Islet of Langerhans (tissue), 1 donor: ENCODE measurements around the gene ANTXR2.
"Not testable (repeated sequence)": the region's sequence is repeated elsewhere in the genome, so short reads cannot be mapped to it uniquely, and the experiment has no call there.

ENCODE experiments used
- FAIRE-seq: peaks from one replicate; lab custom pipeline; 2011; peaks lifted over from hg19 to GRCh38; lab: Jason Lieb, UNC

ANTXR2 gene

DNA sequence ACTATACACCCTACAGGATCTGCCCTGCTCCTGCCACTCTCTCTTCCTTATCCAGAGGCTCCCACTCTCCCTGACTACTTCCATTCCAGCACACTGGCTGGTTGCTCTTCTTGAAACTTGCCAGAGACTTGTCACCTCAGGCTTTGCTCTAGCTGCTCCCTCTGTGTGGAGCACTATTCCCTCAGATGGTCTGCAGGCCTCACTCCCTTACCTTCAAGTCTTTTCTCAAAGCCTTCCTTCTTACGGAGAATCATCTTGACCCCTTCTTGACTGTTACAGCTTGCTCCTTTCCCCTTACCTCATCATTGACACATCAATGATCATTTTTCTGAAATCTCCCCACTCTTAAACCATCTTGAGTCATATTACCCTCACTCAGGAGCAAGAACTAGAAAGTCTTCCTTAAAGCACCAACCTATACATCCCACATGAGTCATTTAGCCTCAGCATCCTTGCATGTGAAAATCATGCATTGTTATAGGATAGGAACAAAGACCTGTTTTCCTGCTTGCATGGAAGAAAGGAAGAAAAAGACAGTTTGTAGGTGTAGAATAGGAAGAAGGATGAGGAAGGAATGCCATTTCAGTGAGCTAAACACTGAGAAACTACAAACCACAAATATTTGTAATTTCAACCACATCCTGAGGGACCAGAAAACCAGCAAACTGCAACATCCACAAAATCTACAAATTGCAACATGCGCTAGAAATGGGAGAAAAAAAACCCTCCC lies 55.7 kb downstream of the ANTXR2 start:
- FAIRE-seq: no peak

DNA sequence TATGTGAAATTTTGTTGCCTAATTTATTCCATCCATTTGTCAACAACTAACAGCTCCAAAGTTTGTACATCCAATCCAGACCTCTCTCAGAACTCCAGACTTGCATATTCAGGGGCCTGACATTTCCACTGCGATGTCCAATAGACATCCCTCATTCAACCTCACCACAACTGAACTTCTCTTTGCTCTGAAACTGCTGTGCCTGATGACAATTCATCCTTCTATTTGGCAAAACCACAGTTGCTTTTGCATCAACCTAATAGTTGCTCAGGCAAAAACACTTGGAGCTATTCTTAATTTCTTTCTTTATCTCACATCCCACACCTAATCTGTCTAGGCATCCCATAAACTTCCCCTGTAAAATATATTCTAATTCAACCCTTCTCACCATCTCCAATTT lies 56.5 kb downstream of the ANTXR2 start:
- FAIRE-seq: no peak

DNA sequence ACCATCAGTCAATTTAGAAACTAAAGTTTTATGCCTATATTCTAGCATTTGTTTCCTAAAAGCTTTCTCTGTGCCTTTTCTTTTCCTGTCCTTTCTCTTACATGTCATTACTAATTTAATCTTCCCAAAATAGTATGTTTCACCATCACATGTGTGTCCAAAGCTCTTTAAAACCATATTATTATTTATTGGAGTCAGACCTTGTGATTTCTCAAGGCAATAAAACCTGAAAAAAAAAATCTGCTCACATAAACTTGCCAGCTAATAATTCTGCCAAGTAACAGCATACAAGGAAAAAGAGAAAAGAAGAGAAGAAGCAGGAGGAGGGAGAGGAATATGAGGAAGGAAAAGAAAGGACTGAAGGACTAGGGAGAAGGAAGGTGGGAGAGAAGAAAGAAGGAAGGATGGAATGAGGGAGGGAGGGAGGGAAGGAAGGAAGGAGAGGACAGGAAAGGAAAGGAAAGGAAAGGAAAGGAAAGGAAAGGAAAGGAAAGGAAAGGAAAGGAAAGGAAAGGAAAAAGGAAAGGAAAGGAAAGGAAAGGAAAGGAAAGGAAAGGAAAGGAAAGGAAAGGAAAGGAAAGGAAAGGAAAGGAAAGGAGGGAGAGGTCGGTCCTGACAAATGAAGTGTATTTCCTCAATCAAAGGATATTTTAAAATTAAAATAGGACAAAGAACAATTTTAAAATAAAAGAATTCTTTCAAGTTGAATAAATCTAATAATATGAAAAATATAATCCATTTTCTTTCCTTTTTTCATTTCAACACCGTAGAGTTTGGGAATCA lies 57.4 kb downstream of the ANTXR2 start:
- no peak for FAIRE-seq

DNA sequence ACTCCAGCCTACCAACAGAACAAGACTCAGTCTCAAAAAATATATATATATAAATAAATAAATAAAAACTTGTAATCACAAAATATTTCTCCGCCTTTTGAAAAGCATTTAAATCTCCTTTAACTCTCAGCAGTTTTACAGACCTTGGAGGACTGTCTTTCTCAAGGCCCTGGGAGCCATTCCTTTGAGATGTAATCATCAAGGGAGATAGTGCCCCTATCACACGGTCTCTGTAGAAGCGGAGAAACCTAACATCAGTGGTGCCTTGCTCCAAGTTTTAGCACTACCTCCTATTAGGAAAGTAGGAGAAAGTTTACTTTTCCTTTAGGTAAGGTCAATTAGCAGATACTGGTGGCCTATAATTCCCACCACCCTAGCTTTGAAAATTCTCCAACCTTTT lies 58.5 kb downstream of the ANTXR2 start:
- FAIRE-seq: no peak

DNA sequence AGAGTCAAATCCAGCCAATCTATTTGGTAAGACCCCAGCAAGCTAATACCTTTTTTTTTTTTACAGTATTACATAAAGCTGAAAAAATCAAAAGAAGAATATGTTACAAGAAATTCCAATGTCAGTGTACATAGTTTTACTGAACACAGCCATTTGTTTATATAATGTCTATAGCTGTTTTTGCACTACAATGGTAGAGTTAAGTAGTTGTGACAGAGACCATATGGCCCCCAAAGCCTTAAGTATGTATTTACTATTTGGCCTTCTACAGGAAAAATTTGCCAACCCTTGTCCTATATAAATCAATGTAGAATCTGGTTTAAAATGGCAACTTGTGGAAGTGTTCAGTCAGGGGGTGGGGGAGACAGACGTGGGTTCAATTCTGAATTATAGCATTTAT lies 60.7 kb downstream of the ANTXR2 start:
- no peak for FAIRE-seq

DNA sequence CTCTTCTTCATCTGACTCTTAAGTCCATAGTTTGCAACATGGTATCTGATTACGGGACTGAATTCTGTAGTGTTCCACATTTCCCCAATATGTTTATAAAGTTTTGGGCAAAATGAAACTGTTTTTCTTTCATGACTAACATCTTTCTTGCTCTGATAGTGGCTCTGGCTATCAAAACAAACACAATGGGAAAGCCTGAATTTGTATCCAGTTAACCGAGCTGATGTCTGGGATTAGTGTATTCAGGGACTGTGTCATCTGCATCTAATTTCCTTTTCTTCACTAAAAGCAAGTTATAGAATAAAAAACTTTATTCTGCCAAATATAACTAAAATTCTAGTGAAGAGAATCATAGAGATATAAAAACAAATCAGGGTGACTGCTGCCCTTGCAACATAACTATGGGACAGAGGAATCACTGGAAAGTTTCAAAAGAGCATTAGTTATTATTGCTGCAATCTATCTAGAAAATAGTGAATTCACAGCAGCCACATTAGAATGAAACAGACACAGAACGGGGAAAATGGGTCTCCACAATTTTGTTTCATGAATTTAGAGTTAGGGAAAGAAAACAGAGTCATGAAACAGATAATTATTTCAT lies 61.3 kb downstream of the ANTXR2 start:
- no peak for FAIRE-seq

DNA sequence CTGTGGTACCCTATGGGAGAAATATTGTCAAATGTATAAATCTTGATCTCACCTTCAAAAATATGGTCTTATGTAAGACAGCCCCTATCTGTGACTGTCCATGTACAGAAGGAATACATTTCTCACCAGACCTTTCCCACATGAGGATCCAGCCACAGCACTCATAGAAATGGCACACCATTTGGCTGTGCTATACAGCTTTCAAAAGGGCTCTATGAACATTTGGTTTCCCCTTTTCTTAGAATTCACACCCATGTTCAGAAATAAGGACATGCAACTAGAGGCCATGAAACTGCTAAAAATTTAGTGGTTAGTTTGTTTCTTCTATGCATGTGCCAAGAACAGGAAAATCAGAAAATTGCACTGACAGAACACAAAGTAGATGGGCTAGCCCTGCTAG lies 62.7 kb downstream of the ANTXR2 start:
- no peak for FAIRE-seq

DNA sequence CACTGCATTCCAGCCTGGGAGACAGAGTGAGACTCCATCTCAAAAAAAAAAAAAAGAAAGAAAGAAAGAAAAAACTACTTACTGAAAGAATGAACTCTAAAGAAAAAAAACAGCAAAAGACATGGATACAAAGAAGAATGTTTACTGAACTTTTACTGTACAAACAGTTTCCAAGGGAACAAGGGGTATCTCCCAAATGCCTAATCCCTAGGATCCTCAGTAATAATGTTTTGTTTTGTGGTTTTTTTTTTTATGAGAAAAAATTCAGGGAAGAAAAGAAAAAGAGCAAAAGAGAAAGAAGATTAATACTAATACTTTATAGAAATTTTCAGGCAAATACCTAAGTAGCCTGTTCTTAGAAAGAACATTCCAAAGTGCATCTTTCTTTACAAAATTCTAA lies 63.2 kb downstream of the ANTXR2 start:
- no peak for FAIRE-seq

DNA sequence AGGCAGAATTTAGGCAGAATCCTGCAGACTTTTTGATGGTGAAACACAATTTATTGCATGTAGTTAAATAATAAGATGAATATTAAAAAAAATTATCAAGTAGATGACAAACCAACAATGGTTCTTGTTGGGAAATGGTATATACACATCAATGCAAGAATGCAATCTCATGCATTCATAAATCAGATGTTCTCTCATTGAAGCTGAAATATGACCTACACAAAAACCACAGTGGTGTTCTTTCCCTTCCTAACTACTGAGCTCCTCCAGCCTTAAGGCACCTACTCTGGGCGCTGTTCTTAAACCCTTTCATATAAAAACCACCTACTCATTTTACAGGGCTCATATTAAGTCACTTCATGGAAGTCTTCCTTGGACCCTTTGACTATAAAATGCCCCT lies 64.1 kb downstream of the ANTXR2 start:
- FAIRE-seq: no peak

DNA sequence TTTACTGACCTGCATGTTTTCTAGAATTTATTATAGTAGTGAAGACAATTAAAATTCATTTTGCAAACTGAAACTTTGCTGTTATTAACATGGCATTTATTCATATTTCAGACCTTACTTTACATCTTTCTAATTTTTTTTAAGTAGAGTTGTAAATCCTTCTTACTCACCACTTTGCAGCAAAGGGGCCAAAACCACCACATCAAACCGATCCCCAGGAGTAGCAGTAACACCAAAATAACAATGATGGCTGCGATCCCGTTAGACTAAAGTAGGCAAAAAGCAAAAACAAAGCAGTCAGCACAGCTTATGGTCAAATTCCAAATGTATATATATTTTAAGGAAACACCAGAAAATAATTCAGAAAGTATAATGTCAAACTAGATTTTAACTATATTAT lies 64.7 kb downstream of the ANTXR2 start:
- no peak for FAIRE-seq

DNA sequence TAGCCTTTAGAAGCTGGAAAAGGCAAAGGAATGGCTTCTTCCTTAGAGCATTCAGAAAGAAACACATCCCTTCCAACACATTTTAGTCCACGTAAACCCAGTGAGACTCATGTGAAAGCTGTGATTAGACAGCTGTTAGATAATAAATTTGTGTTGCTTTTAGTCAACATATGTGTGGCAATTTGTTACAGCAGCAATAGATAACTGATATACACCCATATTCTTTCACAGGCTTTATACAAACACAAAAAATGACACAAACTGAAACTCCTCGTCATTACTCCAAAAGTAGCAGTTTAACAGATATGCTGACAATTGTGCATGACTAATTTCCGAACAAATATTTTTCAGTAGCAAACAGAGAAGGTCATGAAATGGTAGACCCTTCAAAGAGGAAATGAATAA lies 65.3 kb downstream of the ANTXR2 start:
- FAIRE-seq: no peak

DNA sequence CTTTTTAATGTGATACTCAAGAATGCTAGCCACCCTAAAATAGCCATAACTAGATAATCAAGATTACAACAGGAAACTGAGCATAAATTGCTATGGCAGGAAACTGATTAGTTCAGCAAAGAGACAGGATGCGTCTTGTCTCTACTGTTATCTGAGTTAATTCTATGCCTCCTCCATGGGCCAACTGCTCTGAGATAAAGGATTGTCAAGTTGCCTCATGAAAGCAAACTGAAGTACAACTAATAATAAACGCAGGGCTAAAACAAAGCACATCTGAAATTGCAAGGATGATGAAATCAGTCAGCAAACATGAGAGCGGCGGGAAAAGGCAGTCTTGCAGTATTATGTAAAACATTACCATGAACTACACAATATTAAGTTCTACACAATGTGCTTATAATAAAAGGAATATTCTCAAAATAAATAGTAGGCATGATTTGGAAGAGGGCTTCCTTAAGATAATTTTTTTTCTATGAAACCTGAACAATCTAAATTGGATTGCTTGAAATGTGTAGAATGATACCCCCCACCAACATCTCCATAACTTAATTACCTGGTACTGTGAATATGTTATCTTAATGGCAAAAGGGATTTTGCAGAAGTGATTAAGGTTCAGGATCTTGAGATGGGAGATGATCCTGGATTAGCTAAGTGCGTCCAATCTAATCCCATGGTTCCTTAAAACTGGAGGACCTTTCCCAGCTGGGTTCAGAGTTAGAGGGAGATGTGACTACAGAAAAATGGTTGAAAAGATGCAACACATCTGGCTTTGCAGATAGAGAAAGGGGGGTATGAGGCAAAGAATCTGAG lies 65.9 kb downstream of the ANTXR2 start:
- FAIRE-seq: no peak

DNA sequence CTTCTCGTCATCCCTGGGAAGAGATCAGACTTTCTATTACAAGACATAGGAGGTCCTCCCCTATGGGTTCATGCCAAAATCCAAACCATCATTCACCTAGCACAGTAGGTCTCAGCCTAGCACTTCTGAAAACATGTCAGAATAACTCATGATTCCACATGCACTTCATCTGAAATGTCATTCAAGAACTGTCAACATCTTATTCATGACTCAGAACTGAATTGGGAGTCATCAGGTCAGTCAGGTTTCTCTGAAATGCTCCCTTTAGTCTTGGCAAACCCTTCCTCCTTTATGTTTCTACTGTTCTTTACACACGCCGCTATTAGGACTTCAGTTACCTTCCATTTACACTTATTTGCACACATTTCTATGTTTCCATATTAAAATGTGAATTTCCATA lies 67.2 kb downstream of the ANTXR2 start:
- FAIRE-seq: no peak

DNA sequence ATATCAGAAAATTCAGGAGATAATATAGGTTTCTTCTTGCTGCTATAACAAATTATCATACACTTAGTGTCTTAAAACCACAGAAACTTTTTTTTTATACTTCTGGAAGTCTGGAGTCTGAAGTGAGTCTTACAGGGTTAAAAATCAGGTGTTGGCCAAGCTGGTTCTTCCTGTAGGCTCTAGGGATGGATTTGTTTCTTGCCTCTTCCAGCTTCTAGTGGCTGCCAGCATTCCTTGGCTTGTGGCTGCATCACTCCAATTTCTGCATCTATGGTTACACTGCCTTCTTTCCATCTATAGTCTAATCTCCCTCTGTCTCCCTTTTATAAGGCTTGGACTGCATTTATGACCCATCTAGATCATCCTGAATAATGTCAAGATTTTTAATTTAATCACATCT lies 68.7 kb downstream of the ANTXR2 start:
- no peak for FAIRE-seq

DNA sequence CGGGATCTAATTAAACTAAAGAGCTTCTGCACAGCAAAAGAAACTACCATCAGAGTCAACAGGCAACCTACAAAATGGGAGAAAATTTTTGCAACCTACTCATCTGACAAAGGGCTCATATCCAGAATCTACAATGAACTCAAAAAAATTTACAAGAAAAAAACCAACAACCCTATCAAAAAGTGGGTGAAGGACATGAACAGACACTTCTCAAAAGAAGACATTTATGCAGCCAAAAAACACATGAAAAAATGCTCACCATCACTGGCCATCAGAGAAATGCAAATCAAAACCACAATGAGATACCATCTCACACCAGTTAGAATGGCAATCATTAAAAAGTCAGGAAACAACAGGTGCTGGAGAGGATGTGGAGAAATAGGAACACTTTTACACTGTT lies 70.5 kb downstream of the ANTXR2 start:
- FAIRE-seq: not testable (repeated sequence)

DNA sequence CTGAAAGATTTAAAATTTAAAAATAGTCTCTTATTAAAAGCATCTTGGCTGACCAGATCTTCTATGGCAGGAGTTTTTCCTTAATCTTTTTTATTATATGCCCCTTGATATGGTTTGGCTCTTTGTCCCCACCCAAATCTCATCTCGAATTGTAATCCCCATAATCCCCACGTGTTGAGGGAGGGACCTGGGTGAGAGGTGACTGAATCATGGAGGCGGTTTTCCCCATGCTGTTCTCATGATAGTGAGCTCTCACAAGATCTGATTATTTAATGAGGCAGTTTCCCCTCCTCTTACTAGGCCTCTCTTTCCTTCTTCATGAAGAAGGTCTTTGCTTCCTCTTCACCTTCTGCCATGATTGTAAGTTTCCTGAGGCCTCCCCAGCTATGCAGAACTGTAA lies 74.0 kb downstream of the ANTXR2 start:
- not testable (repeated sequence) for FAIRE-seq

DNA sequence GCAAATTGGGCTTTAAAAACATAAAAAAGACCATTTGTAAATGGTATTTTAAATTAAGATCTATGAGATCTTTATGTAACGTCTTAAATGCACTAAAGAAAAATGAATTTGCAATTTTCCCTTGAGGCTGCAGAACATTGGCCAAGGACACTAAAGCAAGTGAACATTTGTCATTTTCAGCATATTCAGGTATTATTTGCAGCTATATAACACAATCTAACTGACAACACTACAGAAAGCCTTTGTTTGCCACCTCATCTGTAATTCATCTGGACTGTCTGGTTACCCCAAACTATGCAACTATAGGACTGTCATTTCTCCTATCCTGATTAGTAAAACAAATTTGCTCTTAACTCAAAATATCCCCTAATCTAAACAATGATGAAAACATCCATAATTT lies 74.8 kb downstream of the ANTXR2 start:
- no peak for FAIRE-seq

DNA sequence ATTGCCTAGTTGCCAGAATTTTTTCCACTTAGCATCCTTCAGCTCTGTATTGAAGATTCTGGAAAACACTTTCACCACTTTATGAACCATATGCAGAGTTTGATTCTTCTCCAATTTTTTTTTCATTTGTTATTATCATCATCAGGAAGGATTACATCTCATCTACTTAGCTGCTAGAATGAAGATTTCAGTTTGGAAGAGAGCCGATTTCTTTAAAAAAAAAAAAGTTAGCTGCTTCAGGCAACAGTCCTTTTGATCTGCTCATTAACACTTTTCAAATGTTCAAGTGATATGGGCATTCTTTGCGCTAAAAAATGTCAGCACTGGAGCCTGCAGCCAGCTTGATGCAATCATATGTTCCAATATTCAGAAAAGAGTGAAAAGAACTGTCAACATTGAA lies 76.2 kb downstream of the ANTXR2 start:
- no peak for FAIRE-seq

DNA sequence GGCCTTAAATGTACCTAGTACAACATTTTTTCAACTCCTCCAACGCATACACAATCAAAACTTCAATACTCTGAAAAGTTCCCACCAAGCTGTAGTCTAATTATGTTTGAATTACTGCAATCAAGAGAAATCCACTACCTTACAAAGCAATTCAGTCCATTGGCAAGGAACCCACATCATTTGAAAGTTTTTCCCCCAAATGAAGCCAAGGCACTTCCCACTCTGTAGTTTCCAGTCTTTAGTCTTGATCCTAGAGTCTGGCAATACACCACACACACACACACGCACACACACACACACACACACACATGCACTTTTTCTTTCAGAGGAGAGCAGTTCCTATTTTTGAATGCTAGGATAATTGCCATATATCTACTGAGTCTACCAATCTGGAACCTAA lies 79.6 kb downstream of the ANTXR2 start:
- FAIRE-seq: no peak

DNA sequence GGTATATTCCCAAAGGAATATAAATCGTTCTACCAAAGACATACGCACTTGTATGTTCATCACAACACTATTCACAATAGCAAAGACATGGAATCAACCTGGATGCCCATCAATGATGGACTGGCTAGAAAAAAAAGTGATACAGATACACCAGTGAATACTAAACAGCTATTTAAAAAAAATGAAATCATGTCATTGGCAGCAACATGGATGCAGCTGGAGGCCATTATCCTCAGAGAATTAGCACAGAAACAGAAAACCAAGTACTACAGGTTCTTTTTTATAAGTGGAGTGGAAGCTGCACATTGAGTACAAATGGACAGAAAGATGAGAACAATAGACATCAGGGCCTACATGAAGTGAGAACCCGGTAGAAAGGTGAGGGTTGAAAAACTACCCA lies 81.4 kb downstream of the ANTXR2 start:
- no peak for FAIRE-seq

DNA sequence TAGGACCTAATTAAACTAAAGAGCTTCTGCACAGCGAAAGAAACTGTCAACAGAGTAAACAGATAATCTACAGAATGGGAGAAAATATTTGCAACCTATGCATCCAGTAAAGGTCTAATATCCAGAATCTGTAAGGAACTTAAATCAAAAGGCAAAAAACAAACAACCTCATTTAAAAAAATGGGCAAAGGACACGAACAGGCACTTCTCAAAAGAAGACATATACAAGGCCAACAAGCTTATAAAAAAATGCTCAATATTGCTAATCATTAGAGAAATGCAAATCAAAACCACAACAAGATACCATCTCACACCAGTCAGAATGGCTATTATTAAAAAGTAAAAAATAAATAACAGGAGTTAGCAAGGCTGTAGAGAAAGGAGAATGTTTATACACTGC lies 81.9 kb downstream of the ANTXR2 start:
- not testable (repeated sequence) for FAIRE-seq

DNA sequence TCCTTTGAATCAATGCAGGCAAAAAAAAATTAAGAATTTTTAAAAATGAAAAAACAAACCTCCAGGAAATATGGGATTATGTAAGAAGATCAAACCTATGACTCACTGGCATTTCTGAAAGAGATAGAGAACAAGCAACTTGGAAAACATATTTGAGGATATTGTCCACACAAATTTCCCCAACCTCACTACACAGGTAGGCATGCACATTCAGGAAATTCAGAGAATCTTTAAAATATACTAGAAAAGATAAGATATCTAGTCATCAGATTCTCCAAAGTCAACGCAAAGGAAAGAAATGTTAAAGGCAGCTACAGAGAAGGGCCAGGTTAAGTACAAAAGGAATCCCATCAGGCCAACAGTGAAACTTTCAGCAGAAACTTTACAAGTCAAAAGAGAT lies 85.6 kb downstream of the ANTXR2 start:
- no peak for FAIRE-seq

DNA sequence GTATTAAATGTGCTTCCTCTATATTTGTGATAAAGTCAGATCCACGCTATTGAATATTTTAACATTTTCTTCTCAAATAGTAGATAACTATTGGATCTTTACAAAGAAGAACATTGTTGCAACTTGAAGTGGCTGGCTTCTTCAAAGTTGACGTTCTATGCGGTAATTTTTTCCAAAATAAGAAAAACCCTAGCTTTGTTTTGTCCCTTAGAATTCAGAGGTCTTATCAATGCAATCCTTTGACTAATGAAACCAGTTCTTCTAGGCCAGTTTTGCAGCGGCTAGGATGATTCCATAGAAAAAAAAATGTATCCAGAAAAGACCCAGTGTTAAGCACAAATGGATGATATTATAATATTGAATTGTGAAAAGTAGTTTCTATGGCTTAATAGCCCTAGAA lies 89.6 kb downstream of the ANTXR2 start:
- FAIRE-seq: no peak
